NCI-H1092 (cell line): Measurements from ENCODE around the gene SLC66A2.
"Not testable (repeated sequence)": the region's sequence is repeated elsewhere in the genome, so short reads cannot be mapped to it uniquely, and the experiment has no call there.

ENCODE experiments used
- DNase-seq: peaks from one replicate; lab custom pipeline; 2025; lab: John Stamatoyannopoulos, UW

The SLC66A2 gene

GRCh38 chr18:79951545-79952455, at the start of gene SLC66A2:
Gene SLC66A2, minus strand, starts transcription at chr18:79951653. Its CDS starts 727 bp downstream, at chr18:79950926.
- peak; percentile 86 for DNase-seq

GRCh38 chr18:80000877-80001276, 49.4 kb upstream of the SLC66A2 start:
- no peak for DNase-seq

GRCh38 chr18:79999701-80000100, 48.2 kb upstream of the SLC66A2 start:
- DNase-seq, result not testable (repeated sequence)

GRCh38 chr18:79991494-79991893, 40.0 kb upstream of the SLC66A2 start:
- DNase-seq, result no peak

GRCh38 chr18:79989195-79989497, 37.7 kb upstream of the SLC66A2 start:
- no peak for DNase-seq

GRCh38 chr18:79988451-79989194, 37.2 kb upstream of the SLC66A2 start, which contains the start of gene TXNL4A:
Gene TXNL4A, minus strand, starts transcription at chr18:79988563. Its CDS starts 171 bp downstream, at chr18:79988392.
- DNase-seq, result peak; percentile 91

- DNase-seq, result peak; percentile 38
These were observed 36.6 kb upstream of the SLC66A2 start for GRCh38 chr18:79988071-79988450.

GRCh38 chr18:79987566-79987965, 36.1 kb upstream of the SLC66A2 start:
- DNase-seq, result no peak

GRCh38 chr18:79986726-79987125, 35.3 kb upstream of the SLC66A2 start:
- DNase-seq, result no peak

- no peak for DNase-seq
These were observed 33.7 kb upstream of the SLC66A2 start for GRCh38 chr18:79985172-79985571.

- DNase-seq, result no peak
These were observed 32.3 kb upstream of the SLC66A2 start for GRCh38 chr18:79983793-79984192.

- DNase-seq, result no peak
These were observed 31.8 kb upstream of the SLC66A2 start for GRCh38 chr18:79983253-79983652.

GRCh38 chr18:79982736-79983135, 31.3 kb upstream of the SLC66A2 start:
- no peak for DNase-seq

- no peak for DNase-seq
These were observed 29.1 kb upstream of the SLC66A2 start for GRCh38 chr18:79980585-79980984.

- DNase-seq, result no peak
These were observed 28.4 kb upstream of the SLC66A2 start for GRCh38 chr18:79979843-79980242.

GRCh38 chr18:79975985-79976680, 24.7 kb upstream of the SLC66A2 start:
- no peak for DNase-seq

- no peak for DNase-seq
These were observed 23.6 kb upstream of the SLC66A2 start for GRCh38 chr18:79975043-79975442.

GRCh38 chr18:79974025-79974654, 22.7 kb upstream of the SLC66A2 start:
- DNase-seq, result no peak

GRCh38 chr18:79973517-79973916, 22.1 kb upstream of the SLC66A2 start:
- no peak for DNase-seq

GRCh38 chr18:79972720-79973119, 21.3 kb upstream of the SLC66A2 start:
- DNase-seq, result no peak

- no peak for DNase-seq
These were observed 20.5 kb upstream of the SLC66A2 start for GRCh38 chr18:79971986-79972385.
